HPDE6-E6E7 (cell line): ENCODE data around the gene CCDC43.
"Not testable (repeated sequence)": the region's sequence is repeated elsewhere in the genome, so short reads cannot be mapped to it uniquely, and the experiment has no call there.

Experiments used
- DNase-seq: peaks from one replicate; pipeline ENCODE4 v3.0.0; 2011; ENCODE audit warnings: missing footprints; ENCODE audit errors: extremely low spot score

Gene CCDC43, protein sequence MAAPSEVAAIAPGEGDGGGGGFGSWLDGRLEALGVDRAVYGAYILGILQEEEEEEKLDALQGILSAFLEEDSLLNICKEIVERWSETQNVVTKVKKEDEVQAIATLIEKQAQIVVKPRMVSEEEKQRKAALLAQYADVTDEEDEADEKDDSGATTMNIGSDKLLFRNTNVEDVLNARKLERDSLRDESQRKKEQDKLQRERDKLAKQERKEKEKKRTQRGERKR

GRCh38 chr17:44689477-44690217 is at the start of gene CCDC43:
TSS of gene CCDC43 (minus strand) at chr17:44689776. CDS start at chr17:44689753, 23 bp downstream.
- DNase-seq: peak; percentile 91

GRCh38 chr17:44738214-44738906 is 48.8 kb upstream of the CCDC43 start:
- DNase-seq: no peak

GRCh38 chr17:44736551-44737240 is 47.1 kb upstream of the CCDC43 start:
- DNase-seq: no peak

DNA sequence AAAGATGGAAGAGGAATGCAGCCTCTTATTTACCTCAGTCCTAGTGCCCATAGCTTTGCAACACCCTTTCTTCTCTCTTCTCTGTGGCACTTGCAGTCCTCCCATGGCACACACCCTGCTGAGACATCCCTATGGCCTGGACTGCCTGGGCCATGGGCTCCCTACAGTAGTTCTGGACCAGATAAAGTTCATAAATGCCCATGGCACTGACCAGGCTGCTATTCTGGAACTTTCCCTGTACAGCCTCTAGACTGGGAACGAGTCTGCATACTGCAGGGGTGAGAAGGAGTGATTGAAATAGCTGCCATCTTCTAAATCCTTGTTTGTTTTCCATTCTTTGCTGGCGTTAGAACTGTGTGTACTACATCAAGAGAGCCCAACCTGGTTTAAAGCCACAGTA is 44.7 kb upstream of the CCDC43 start:
- no peak for DNase-seq

DNA sequence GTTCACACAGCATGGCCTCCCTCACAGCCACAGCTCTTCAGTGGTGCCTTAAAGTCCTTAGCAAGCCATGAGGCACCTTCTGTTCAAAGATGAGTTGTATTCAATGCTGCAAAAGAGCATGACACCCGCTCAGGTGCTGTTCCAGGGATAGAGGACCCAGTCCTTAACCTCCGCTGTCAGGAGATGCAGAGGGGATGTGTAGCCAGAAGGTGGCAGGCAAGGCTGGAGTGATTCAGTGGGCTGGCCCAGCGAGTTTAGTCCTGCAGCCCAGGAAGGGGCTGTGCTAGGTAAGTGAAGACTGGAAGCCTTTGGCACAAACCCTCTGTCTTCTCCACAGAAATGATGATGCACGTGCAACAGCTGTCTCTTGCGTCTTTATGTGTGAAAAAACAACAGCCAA is 44.2 kb upstream of the CCDC43 start:
- no peak for DNase-seq

GRCh38 chr17:44726121-44726520 is 36.5 kb upstream of the CCDC43 start:
- not testable (repeated sequence) for DNase-seq

GRCh38 chr17:44722254-44722653 is 32.7 kb upstream of the CCDC43 start:
- no peak for DNase-seq

- DNase-seq: no peak
Observed at GRCh38 chr17:44719444-44719843, 29.9 kb upstream of the CCDC43 start.

GRCh38 chr17:44708401-44709263 is 19.1 kb upstream of the CCDC43 start, which contains the start of gene DBF4B:
TSS of gene DBF4B (plus strand) at chr17:44708665. CDS start at chr17:44708821, 156 bp downstream.
- DNase-seq: peak; percentile 96

DNA sequence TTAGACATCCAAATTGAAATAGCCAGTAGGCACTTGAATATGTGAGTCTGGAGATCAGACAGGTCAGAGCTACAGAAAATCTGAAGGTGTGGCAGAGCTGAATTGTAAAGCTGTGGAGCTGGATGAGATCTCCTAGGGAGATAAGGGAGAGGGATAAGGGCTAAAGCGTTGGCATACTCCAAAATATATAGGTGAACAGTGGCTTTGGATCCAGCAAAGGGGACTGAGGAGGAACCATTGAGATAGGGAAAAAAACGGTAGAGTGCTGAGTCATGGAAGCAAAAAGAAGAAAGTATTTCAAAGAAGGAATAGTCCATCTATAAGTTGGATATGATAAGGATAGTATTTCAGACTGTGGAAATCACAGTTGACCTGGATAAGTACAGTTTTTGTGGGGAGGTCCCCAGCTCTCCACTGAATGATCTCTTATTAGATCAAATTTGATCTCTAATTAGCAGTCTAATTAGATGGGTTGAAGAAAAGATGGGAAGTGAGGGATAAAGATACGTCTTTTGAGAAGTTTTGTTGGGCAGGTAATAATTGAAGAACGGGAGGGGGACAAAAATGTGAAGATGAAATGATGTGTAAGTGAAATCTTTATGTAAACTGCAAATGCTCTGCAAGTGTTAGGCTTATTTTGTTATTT is 18.3 kb upstream of the CCDC43 start:
- DNase-seq: no peak

GRCh38 chr17:44700288-44700687 is 10.7 kb upstream of the CCDC43 start:
- DNase-seq: not testable (repeated sequence)

DNA sequence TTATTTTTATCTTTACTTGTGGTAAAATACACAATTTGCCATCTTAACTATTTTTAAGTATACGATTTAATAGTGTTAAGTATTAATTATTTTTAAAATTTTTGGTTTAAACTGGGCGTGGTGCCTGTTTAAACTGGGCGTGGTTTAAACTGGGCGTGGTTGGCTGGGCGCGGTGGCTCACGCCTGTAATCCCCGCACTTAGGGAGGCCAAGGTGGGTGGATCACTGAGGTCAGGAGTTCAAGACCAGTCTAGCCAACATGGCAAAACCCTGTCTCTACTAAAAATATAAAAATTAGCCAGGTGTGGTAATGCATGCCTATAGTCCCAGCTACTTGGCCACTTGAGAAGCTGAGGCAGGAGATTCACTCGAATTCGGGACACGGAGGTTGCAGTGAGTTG is 4.0 kb upstream of the CCDC43 start:
- no peak for DNase-seq

- DNase-seq: peak; percentile 27
Observed at GRCh38 chr17:44690746-44691306, 1.2 kb upstream of the CCDC43 start.

GRCh38 chr17:44688675-44689476 is 700 bp downstream of the CCDC43 start:
- peak; percentile 5 for DNase-seq

GRCh38 chr17:44688200-44688599 is 1.4 kb downstream of the CCDC43 start:
- no peak for DNase-seq

GRCh38 chr17:44687756-44688155 is 1.8 kb downstream of the CCDC43 start:
- no peak for DNase-seq

DNA sequence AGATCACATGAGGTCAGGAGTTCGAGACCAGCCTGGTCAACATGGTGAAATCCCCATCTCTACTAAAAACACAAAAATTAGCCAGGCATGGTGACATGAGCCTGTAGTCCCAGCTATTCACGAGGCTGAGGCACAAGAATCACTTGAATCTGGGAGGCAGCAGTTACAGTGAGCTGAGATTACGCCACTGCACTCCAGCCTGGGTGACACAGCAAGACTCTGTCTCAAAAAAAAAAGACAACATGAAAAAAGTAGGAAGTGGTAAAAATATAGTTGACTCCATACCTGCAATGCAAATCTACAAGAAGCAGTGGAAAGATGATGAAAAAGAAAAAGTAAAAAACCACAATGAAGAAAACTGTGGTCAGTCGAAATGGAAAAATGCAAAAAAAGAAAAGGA is 6.3 kb downstream of the CCDC43 start:
- not testable (repeated sequence) for DNase-seq

GRCh38 chr17:44677136-44677535 is 12.4 kb downstream of the CCDC43 start:
- no peak for DNase-seq

DNA sequence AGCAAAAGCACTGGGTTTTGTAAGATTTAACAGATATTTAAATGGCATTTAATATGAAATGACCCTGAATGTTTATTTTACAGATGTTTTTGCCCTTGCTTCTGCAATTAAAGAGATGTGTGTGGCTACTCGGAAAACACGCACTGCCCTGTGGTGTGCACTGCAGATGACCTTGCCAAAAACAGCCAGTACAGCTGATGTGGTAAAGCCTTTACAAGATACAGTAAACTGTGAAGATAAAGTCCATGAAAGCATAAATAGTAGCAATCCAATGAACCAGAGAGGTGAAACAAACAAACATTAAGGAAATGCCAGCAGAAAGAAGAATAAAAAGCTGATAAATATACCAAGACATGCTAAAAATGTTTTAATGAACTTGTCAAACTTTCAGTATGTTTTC is 15.7 kb downstream of the CCDC43 start:
- DNase-seq: no peak
